Fibroblast of the aortic adventitia (primary cell): ENCODE measurements around the gene GPR62. TPM values are rescaled to one million over a fixed set of nuclear protein-coding genes. Genes with fewer than 3 reads are reported as not detected.
A peak's percentile ranks its signal among the peaks of the same experiment; 100 is the strongest.

Experiments used
- DNase-seq: peaks from one replicate; pipeline ENCODE4 v3.0.0-alpha.2; 2010; ENCODE audit warnings: low read depth
- H3K4me3 ChIP-seq: 2 replicates; pipeline ENCODE4 v1.5.1; 2011; ENCODE audit warnings: low read depth, mild to moderate bottlenecking, control low read depth, low read length, moderate library complexity
- CTCF ChIP-seq: IDR thresholded peaks from 2 replicates; pipeline ENCODE4 v1.5.1; 2011; ENCODE audit warnings: mild to moderate bottlenecking, low read length, control low read depth, inconsistent platforms; ENCODE audit not compliant: insufficient read depth
- total RNA-seq: library from RNA; depleted of rRNA; stranded (reverse); fragments of >200 nt; gene quantifications from 2 replicates; pipeline ENCODE4 v1.2.3, GENCODE V29; 2012; ENCODE audit warnings: low replicate concordance

Gene GPR62
- total RNA-seq, 1 donor, result 0.09 TPM

- no peak for TF ChIP-seq CTCF
- peak overlapping the region; percentile 93 for H3K4me3 ChIP-seq
- no peak for DNase-seq
Observed at GRCh38 chr3:51974277-51974962, 19.2 kb downstream of the GPR62 start.

GRCh38 chr3:51974963-51975851 lies 20.0 kb downstream of the GPR62 start, which contains the start of gene ABHD14A:
Gene ABHD14A, plus strand, starts transcription at chr3:51975064. Its CDS starts 72 bp downstream, at chr3:51975136.
- H3K4me3 ChIP-seq, result peak within 1 kb of the TSS; percentile 93
- no peak for TF ChIP-seq CTCF
- peak; percentile 67 for DNase-seq

- peak; percentile 49 for DNase-seq
- H3K4me3 ChIP-seq, result peak overlapping the region; percentile 70
- no peak for TF ChIP-seq CTCF
Observed at GRCh38 chr3:51975852-51976549, 20.8 kb downstream of the GPR62 start.

GRCh38 chr3:51977446-51978142 lies 22.4 kb downstream of the GPR62 start:
- TF ChIP-seq CTCF, result no peak
- DNase-seq, result no peak
- H3K4me3 ChIP-seq, result no peak overlapping the region

- no peak overlapping the region for H3K4me3 ChIP-seq
- no peak for DNase-seq
- TF ChIP-seq CTCF, result no peak
Observed at GRCh38 chr3:51978143-51978502, 22.9 kb downstream of the GPR62 start.

- TF ChIP-seq CTCF, result no peak
- DNase-seq, result no peak
- no peak overlapping the region for H3K4me3 ChIP-seq
Observed at GRCh38 chr3:51980253-51980652, 25.1 kb downstream of the GPR62 start.
